IMR-90 (cell line): ENCODE measurements around the gene ZSCAN25.

ENCODE experiments used
- CEBPB ChIP-seq: IDR thresholded peaks from 2 replicates; pipeline ENCODE4 v1.6.1; 2012; ENCODE audit warnings: low read depth, low read length, improper control_type of control experiment
- CTCF ChIP-seq: conservative IDR thresholded peaks from 2 replicates; pipeline ENCODE4 v1.5.1; 2012; ENCODE audit warnings: mild to moderate bottlenecking, low read depth, low read length, improper control_type of control experiment
- FOS ChIP-seq: fragments of 150-350 bp; IDR thresholded peaks from 2 replicates; pipeline ENCODE4 v1.6.1; 2016; ENCODE audit warnings: low read depth, low read length
- MAFK ChIP-seq: IDR thresholded peaks from 2 replicates; pipeline ENCODE4 v1.6.1; 2012; ENCODE audit warnings: low read depth, low read length, improper control_type of control experiment
- MXI1 ChIP-seq: IDR thresholded peaks from 2 replicates; pipeline ENCODE4 v1.6.1; 2012; ENCODE audit warnings: low read depth, mild to moderate bottlenecking, low read length, moderate library complexity, borderline replicate concordance
- POLR2A ChIP-seq: IDR thresholded peaks from 2 replicates; pipeline ENCODE4 v1.6.1; 2012; ENCODE audit warnings: mild to moderate bottlenecking, low read depth, low read length
- RCOR1 ChIP-seq: IDR thresholded peaks from 2 replicates; pipeline ENCODE4 v1.6.1; 2012; ENCODE audit warnings: mild to moderate bottlenecking, low read length, improper control_type of control experiment; ENCODE audit not compliant: insufficient replicate concordance
- RFX5 ChIP-seq: IDR thresholded peaks from 2 replicates; pipeline ENCODE4 v1.8.0; 2012; ENCODE audit warnings: low read depth, mild to moderate bottlenecking, low read length, moderate library complexity
- SMC3 ChIP-seq: fragments of 150-350 bp; IDR thresholded peaks from 2 replicates; pipeline ENCODE4 v1.6.1; 2016; ENCODE audit warnings: low read depth, mild to moderate bottlenecking, antibody characterized with exemption, low read length, moderate library complexity
- TF ChIP-seq, protein P1 (sequence below): fragments of 150-350 bp; IDR thresholded peaks from 2 replicates; pipeline ENCODE4 v1.6.1; 2017; ENCODE audit warnings: mild to moderate bottlenecking, antibody characterized with exemption, low read length, low read depth
- TF ChIP-seq, protein P2 (sequence below): fragments of 150-350 bp; IDR thresholded peaks from 2 replicates; pipeline ENCODE4 v1.6.1; 2016; ENCODE audit warnings: low read depth, mild to moderate bottlenecking, low read length, moderate library complexity, borderline replicate concordance

DNA sequence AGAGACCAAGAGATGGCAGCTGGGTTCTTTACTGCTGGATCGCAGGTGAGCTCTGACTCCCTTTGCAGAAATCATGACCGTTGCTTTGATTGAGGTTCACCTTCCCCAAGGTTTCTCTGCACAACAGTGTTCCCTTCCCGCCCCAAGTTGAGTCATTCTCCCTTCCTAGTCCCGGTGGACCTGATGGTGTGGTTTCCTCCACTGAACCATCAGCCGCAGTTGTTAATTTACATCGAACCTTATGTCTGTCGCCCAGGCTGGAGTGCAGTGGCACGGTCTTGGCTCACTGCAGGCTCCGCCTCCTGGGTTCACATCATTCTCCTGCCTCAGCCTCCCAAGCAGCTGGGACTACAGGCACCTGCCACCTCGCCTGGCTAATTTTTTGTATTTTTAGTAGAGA is 5.8 kb downstream of the ZSCAN25 start:
- TF ChIP-seq CTCF (no peak), MXI1 (no peak), SMC3 (no peak), POLR2A (no peak), CEBPB (no peak), RCOR1 (no peak), RFX5 (no peak), FOS (no peak), MAFK (no peak)
- TF ChIP-seq, protein P1, sequence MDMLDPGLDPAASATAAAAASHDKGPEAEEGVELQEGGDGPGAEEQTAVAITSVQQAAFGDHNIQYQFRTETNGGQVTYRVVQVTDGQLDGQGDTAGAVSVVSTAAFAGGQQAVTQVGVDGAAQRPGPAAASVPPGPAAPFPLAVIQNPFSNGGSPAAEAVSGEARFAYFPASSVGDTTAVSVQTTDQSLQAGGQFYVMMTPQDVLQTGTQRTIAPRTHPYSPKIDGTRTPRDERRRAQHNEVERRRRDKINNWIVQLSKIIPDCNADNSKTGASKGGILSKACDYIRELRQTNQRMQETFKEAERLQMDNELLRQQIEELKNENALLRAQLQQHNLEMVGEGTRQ = no peak
- TF ChIP-seq, protein P2, sequence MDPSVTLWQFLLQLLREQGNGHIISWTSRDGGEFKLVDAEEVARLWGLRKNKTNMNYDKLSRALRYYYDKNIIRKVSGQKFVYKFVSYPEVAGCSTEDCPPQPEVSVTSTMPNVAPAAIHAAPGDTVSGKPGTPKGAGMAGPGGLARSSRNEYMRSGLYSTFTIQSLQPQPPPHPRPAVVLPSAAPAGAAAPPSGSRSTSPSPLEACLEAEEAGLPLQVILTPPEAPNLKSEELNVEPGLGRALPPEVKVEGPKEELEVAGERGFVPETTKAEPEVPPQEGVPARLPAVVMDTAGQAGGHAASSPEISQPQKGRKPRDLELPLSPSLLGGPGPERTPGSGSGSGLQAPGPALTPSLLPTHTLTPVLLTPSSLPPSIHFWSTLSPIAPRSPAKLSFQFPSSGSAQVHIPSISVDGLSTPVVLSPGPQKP = no peak
